GM21515 (cell line): ENCODE data around the gene ATF7IP2.
"Not testable (repeated sequence)": the region's sequence is repeated elsewhere in the genome, so short reads cannot be mapped to it uniquely, and the experiment has no call there.

Experiments
- ATAC-seq: cut with Tn5 transposase; IDR thresholded peaks from one replicate; pipeline ENCODE4 v1.9.1; 2021; ENCODE audit not compliant: unreplicated experiment

The ATF7IP2 gene

GRCh38 chr16:10441726-10442125, 55.9 kb downstream of the ATF7IP2 start:
- ATAC-seq = no peak

DNA sequence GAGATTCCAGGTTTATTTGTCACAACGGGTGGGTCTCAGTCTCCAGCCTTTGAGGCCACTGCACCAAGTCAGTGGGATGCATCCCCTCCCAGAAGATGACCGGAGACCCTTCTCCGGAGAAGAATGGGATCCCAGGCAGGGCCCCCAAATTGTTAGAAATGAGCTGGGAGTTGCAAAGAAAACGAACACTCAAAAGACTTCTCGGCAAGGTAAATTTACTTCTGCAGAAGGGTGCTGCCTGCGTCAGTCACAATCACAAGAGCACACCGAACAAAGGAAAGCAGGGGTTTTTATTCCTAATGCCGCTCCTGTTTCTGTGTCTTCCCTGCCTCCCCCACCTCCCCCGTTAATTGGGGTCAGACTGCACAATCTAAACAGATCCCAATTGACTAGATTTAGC, 61.4 kb downstream of the ATF7IP2 start:
- ATAC-seq = no peak

DNA sequence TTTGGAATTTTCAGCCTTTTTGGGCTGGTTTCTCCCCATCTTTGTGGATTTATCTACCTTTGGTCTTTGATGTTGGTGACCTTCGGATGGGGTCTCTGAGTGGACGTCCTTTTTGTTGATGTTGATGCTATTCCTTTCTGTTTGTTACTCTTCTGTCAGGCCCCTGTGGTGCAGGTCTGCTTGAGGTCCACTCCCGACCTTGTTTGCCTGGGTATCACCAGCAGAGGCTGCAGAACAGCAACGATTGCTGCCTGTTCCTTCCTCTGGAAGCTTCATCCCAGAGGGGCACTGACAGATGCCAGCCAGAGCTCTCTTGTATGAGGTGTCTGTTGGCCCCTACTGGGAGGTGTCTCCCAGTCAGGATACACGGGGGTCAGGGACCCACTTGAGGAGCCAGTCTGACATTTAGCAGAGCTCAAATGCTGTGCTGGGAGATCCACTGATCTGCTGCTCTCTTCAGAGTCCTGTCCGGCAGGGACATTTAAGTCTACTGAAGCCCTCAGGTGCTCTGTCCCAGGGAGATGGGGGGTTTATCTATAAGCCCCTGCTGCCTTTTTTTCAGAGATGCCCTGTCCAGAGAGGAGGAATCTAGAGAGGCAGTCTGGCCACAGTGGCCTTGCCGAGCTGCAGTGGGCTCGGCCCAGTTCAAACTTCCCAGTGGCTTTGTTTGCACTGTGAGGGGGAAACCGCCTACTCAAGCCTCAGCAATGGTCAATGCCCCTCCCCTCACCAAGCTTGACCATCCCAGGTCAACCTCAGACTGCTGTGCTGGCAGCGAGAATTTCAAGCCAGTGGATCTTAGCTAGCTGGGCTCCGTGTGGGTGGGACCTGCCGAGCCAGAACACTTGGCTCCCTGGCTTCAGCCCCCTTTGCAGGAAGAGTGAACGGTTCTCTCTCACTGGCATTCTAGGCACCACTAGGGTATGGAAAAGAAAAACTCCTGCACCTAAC, 66.6 kb downstream of the ATF7IP2 start:
- not testable (repeated sequence) for ATAC-seq

DNA sequence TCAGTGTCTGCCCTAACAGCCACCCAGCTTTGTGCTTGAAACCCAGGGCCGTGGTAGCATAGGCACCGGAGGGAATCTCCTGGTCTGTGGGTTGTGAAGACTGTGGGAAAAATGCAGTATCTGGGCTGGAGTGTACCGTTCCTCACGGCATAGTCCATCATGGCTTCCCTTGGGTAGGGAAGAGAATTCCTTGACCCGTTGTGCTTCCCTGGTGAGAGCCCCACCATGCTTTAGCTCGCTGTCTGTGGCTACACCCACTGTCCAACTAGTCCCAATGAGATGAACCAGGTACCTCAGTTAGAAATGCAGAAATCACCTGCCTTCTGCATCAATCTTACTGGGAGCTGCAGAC, 67.3 kb downstream of the ATF7IP2 start:
- ATAC-seq = no peak

DNA sequence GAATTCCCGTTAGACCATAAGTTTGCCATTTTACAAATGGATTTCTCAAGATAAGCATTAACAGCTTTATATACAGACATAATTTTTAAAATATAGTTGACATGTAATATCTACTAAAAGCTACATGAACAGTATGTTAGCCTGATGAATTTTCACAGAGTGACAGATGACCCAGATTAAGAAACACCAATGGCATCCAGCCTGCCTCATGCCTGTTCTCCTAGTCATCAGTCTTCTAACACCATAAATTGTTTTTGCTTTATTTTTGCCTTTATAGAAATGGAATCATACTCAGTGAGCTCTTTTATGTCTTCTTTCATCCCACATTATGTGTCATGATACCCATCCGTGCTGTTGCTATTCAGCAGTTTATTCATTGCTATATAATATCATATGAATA, 80.0 kb downstream of the ATF7IP2 start:
- no peak for ATAC-seq

DNA sequence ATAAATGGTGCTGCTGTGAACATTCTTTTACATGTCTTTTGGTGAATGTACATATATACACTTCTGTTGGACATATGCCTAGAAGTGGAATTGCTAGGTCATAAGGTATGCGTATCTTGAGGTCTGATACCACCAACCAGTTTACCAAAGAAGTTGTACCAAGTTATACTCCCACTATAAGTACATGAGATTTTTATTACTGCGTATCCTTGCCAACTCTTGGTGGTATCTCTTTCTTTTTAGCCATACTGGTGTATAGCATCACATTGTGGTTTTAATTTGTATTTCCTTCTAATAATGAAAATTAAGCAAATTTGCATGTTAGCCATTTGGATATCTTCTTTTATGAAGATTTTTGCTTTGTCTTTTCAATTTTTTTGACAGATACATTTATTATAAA, 80.5 kb downstream of the ATF7IP2 start:
- no peak for ATAC-seq

DNA sequence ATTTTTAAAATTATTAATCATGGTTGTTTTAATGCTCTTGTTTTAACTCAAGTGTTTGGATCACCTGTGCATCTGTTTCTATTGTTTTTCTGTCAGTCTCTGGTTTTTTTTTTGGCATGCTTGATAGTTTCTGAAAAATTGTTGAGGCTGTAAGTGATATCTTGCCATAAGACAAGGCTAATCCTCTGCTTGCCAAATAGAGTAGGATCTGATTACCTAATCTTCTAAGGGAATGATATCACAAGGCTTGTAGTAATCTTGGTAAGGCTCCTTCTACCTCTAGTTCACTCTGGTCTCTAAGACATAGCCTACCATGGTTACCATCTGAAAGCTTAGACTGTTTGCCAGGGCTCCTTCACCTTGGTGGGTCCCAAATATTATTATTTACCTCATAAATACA, 81.0 kb downstream of the ATF7IP2 start:
- ATAC-seq = no peak

GRCh38 chr16:10476636-10477035, 90.8 kb downstream of the ATF7IP2 start:
- ATAC-seq = not testable (repeated sequence)

- ATAC-seq = no peak
These were observed 94.3 kb downstream of the ATF7IP2 start for GRCh38 chr16:10480151-10480550.

DNA sequence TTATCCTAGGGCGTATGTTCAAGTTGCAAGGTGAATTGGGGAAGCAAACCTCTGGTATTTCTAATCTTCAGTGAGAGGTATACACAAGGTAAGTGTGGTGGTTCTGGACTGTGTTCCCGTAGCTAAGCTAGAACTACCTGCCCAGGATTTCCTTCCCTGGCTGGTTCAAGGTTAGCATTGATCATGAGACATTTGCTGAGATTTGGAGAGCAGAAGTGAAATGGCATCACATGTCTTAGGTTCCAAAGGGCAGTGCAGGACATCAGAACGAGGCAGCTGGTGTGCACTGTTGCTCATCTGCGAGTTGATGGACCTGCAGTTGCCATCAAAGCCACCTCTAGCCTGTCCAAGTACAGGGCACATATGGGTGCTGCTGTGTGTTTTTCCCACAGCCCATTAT, 99.3 kb downstream of the ATF7IP2 start:
- ATAC-seq = no peak

- ATAC-seq = no peak
These were observed 100.0 kb downstream of the ATF7IP2 start for GRCh38 chr16:10485698-10486382.

- no peak for ATAC-seq
These were observed 104.3 kb downstream of the ATF7IP2 start for GRCh38 chr16:10490141-10490540.

GRCh38 chr16:10493276-10493675, 107.4 kb downstream of the ATF7IP2 start:
- ATAC-seq = no peak

DNA sequence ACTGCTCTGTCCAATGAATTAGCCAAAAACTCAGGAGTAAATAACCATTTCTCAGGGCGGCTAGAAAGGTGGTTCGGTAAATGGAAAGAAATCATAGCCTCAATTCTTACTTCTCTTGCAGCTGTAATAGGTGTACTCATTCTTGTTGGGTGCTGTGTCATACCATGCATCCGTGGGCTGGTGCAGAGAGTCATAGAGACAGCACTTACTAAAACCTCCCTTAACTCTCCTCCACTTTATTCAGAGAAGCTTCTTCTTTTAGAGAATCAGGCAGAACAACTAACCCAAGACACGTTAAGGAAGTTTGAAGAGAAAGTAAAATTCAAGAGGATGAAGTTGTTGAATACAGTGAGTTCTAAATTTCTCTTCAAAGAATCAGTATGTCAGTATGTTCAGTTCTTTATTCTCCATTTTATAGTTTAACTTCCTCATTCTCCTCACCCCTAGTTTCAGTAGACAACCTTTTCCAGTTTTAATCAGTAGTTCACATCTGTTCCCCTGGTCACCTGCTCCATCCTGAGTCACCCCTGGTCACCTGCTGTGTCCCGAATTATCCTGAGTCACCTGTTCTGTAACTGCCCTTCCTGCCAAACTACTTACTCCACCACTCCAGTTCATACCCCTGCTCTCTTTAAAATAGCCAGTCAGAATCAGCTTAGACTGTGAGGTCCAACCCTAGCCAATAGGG, 108.6 kb downstream of the ATF7IP2 start:
- no peak for ATAC-seq

DNA sequence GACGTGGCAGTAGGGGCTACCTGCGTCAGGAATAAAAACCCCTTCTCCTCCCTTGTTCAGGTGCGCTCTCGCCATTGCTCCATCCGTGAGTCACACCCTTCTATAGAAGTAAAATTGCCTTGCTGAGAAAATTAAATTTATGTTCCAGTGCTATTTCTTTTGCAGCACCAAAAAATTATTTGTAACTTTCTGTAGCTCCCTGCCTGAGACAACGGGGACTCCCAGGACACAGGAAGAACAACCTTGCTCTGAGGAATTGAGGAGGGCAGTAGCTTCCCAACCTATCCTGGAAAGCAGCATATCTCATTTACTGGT, 109.1 kb downstream of the ATF7IP2 start:
- ATAC-seq = no peak

DNA sequence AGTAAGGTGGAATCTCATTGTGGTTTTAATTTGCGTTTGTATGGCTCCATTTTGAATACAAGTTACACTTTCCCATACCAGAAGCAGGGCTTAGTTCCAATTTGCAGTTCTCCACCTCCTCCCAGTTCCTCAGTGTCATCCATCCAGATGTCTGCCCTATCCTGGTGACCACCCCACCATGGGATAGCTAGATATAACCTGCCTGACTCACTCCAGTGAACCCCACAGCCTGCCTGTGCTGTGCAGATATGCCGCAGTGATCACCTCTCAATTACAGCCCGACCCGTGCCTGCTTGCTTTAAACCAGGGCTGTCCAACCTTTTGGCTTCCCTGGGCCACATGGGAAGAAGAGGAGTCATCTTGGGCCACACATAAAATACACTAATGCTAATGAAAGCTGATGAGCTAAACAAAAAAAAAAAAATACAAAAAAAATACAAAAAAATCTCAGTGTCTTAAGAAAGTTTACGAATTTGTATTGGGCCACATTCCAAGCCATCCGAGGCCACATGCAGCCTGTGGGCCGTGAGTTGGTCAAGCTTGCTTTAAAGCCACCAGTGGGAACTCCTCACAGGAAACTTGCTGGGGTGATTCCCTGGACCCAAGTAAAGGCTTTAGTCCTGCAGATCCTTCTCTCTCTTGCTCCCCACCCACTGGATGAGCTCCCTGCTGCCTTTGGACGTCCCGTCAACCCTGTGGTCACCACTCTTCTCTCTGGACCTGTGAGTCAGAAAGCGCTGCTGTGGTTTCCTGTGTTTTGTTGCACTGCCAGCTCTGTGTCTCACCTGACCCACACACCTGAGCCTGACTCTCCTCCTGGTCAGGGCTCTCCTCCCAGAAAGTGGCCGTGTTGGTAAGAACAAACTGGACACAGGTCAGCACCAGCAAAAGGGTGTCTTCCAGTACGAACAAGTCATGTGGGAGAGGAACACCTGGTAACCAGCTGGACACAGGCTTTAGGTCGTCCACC, 111.6 kb downstream of the ATF7IP2 start:
- ATAC-seq = no peak

DNA sequence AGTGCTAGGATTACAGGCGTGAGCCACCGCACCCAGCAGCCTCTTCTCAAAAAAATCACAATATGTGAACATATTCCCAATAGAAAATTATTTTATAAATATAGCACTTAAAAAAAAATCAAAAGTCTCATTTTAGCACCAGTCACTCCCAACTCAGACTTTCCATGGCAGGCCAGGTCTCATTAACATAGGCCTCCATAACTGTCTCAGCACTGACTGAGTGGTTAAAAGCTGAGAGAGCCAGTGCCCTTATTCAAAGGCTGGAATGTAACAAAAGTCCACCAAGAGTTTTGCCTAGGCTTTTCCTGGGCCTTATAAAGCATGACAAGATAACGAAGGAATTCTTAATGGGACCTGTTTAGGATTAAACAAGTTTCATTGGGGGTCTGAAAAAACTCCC, 114.7 kb downstream of the ATF7IP2 start:
- no peak for ATAC-seq

DNA sequence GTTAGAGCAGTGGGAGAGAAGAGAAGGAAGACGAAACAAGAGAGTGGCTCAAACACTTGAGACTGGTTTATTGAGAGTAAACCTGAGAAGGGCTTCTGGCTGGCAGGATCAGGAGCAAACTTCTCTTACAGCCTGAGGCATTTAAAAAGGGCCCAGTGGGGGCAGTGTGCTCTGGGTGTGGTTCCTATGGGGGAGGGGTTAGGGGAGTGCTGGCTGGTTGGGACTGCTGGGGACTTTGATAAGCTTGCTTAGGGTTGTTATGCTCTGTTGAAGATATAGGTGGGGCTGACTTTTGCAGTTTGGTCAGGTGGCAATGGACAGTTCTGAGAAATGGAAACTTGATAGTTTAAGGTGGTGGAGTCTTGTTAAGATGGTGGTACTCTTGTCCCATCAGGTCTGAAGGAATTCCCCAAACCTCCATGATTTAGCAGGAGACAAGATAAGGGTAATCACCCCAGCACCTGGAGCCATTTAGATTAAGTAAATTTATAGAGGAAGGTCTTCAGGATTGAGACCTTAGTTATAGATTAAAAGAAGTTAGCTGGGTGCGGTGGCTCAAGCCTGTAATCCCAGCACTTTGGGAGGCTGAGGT, 115.3 kb downstream of the ATF7IP2 start:
- no peak for ATAC-seq

GRCh38 chr16:10502776-10503175, 116.9 kb downstream of the ATF7IP2 start:
- ATAC-seq = no peak

- no peak for ATAC-seq
These were observed 118.6 kb downstream of the ATF7IP2 start for GRCh38 chr16:10504404-10504885.
